Measurements from ENCODE around the gene OFD1.

OFD1 gene

GRCh38 chrX:13734278-13735172 is at the start of gene OFD1, which contains the start of gene TRAPPC2:
Gene OFD1, plus strand, starts transcription at chrX:13734748. Its CDS starts 324 bp downstream, at chrX:13735072.
Gene TRAPPC2, minus strand, starts transcription at chrX:13734620. Its CDS starts 14,657 bp downstream, at chrX:13719963.
- no peak for TF ChIP-seq CTCF (IDR thresholded peaks at IDR 0.05; ENCODE audit: low read depth, low read length, missing control alignments)
- DNase-seq (ENCODE audit: low read depth): peak; percentile 92
- H3K4me3 ChIP-seq (ENCODE audit: low read depth, low read length): peak within 1 kb of the TSS; percentile 84

GRCh38 chrX:13685126-13685763 is 49.3 kb upstream of the OFD1 start:
- TF ChIP-seq CTCF (IDR thresholded peaks at IDR 0.05; ENCODE audit: low read depth, low read length, missing control alignments): no peak
- no peak for DNase-seq (ENCODE audit: low read depth)
- no peak overlapping the region for H3K4me3 ChIP-seq (ENCODE audit: low read depth, low read length)

GRCh38 chrX:13687203-13687602 is 47.3 kb upstream of the OFD1 start:
- no peak for TF ChIP-seq CTCF (IDR thresholded peaks at IDR 0.05; ENCODE audit: low read depth, low read length, missing control alignments)
- DNase-seq (ENCODE audit: low read depth): no peak
- H3K4me3 ChIP-seq (ENCODE audit: low read depth, low read length): no peak overlapping the region

GRCh38 chrX:13688384-13688957 is 46.1 kb upstream of the OFD1 start:
- peak overlapping the region; percentile 77 for H3K4me3 ChIP-seq (ENCODE audit: low read depth, low read length)
- TF ChIP-seq CTCF (IDR thresholded peaks at IDR 0.05; ENCODE audit: low read depth, low read length, missing control alignments): no peak
- no peak for DNase-seq (ENCODE audit: low read depth)

- H3K4me3 ChIP-seq (ENCODE audit: low read depth, low read length): peak within 1 kb of the TSS; percentile 77
- no peak for DNase-seq (ENCODE audit: low read depth)
- TF ChIP-seq CTCF (IDR thresholded peaks at IDR 0.05; ENCODE audit: low read depth, low read length, missing control alignments): no peak
Measured at GRCh38 chrX:13688958-13689740, 45.4 kb upstream of the OFD1 start, which contains the start of gene RAB9A. Gene RAB9A, plus strand, starts transcription at chrX:13689128. Its CDS starts 19,619 bp downstream, at chrX:13708747.

GRCh38 chrX:13689741-13690211 is 44.8 kb upstream of the OFD1 start:
- TF ChIP-seq CTCF (IDR thresholded peaks at IDR 0.05; ENCODE audit: low read depth, low read length, missing control alignments): no peak
- DNase-seq (ENCODE audit: low read depth): no peak
- H3K4me3 ChIP-seq (ENCODE audit: low read depth, low read length): peak overlapping the region; percentile 77

Measured in GM12864 (cell line).